HG02938 (cell line): ENCODE data around the gene ACTR1A.

Experiments
- ATAC-seq: cut with Tn5 transposase; IDR thresholded peaks from one replicate; pipeline ENCODE4 v1.9.1; 2021; ENCODE audit warnings: mild to moderate bottlenecking, moderate library complexity; ENCODE audit not compliant: unreplicated experiment

ACTR1A gene

DNA sequence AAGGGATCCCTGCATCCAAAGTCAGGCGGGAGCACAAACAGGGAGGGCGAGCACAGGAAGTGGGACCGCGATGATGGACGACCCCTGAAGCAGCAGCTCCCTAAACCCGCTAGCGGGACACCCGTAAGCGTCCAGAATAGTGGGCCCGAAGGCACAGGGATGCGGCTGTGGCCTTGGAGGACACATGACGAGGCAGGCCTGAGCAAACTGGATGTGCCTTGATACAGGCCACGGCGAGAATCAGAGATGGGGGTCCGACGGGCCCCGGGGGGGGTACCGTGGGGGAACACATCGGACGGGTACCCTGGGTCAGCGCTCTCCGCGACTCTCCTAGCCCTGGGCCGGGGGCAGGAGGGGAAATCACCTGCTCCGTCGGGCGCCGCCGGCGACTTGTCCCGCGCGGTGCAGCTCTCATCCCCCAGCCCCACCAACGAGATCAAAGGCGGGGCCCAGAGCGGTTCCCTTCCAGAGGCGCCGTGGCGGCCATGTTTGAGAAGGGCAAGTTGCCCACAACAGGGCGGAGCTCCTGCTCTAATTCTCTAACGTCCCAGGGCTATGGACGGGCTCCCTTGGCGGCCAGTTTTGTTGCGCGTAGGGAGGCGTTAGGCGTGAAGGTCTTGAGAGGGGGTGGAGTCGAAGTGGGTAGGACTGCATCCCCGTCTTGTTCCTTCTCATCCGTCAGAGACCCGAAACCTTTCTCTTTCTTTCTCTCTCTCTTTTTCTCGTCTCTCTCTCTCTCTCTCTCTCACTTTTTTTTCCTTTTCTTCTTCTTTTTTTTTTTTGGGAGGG, 70.2 kb downstream of the ACTR1A start, which contains the start of gene CUEDC2:
Gene CUEDC2, minus strand, starts transcription at position 413 of the 789 bp plus-strand sequence. CDS start 7,386 bp downstream, outside the sequence.
- ATAC-seq, result peak; percentile 85

- no peak for ATAC-seq
Observed at GRCh38 chr10:102431452-102432124, 70.9 kb downstream of the ACTR1A start.

- no peak for ATAC-seq
Observed at GRCh38 chr10:102429468-102429867, 73.0 kb downstream of the ACTR1A start.
